A673 (cell line): ENCODE data around the gene AKAP3. TPM values are rescaled to one million over a fixed set of nuclear protein-coding genes. Genes with fewer than 3 reads are reported as not detected.

Experiments
- BruUV-seq: library from RNA; stranded (reverse); fragments of 400-500 nt; replicated peaks from 2 replicates; lab custom pipeline; 2021; lab: Mats Ljungman, UMichigan
- CTCF ChIA-PET: fragments of 300-600 bp; sonication (Branson Sonifier 250); formaldehyde crosslinking; loops from one replicate; lab custom pipeline; 2022; ENCODE audit warnings: antibody characterized with exemption; lab: Charles Lee
- POLR2A ChIA-PET: fragments of 300-600 bp; sonication (Branson Sonifier 250); formaldehyde crosslinking; loops from one replicate; lab custom pipeline; 2022; ENCODE audit warnings: antibody characterized with exemption; ENCODE audit not compliant: low non-redundant PET; lab: Charles Lee
- DNase-seq: peaks from one replicate; pipeline ENCODE4 v3.0.0-alpha.2; 2015; ENCODE audit warnings: low spot score
- H3K27ac ChIP-seq: fragments of 200-600 bp; sonication (generic); 2 replicates; pipeline ENCODE4 v1.5.1; 2016; ENCODE audit warnings: mixed run types, low read depth, mild to moderate bottlenecking, mixed read lengths, antibody characterized with exemption, low read length; ENCODE audit not compliant: poor library complexity, severe bottlenecking
- H3K27me3 ChIP-seq: fragments of 200-600 bp; sonication (generic); replicated peaks from 2 replicates; pipeline ENCODE4 v1.6.1; 2017; ENCODE audit warnings: mixed run types, low read depth, mild to moderate bottlenecking, mixed read lengths, antibody characterized with exemption, low read length; ENCODE audit not compliant: insufficient read depth, poor library complexity
- H3K36me3 ChIP-seq: fragments of 200-600 bp; sonication (generic); 2 replicates; pipeline ENCODE4 v1.6.1; 2016; ENCODE audit warnings: mixed run types, mild to moderate bottlenecking, mixed read lengths, antibody characterized with exemption, low read length; ENCODE audit not compliant: insufficient read depth, poor library complexity, severe bottlenecking
- H3K4me1 ChIP-seq: fragments of 200-600 bp; sonication (generic); 2 replicates; pipeline ENCODE4 v1.6.1; 2017; ENCODE audit warnings: mixed run types, mild to moderate bottlenecking, mixed read lengths, antibody characterized with exemption, low read length; ENCODE audit not compliant: insufficient read depth, poor library complexity, severe bottlenecking
- H3K4me3 ChIP-seq: fragments of 200-600 bp; sonication (generic); 2 replicates; pipeline ENCODE4 v1.5.1; 2016; ENCODE audit warnings: low read depth, mixed run types, mild to moderate bottlenecking, mixed read lengths, low read length; ENCODE audit not compliant: poor library complexity, severe bottlenecking
- H3K9me3 ChIP-seq: fragments of 200-600 bp; sonication (generic); 2 replicates; pipeline ENCODE4 v1.6.1; 2016; ENCODE audit warnings: mixed run types, low read depth, mild to moderate bottlenecking, mixed read lengths, antibody characterized with exemption, low read length; ENCODE audit not compliant: poor library complexity, severe bottlenecking
- CTCF ChIP-seq: fragments of 300-800, 200-600 bp; sonication (generic); conservative IDR thresholded peaks from 2 replicates; pipeline ENCODE4 v1.5.1; 2017; ENCODE audit warnings: low read depth, mild to moderate bottlenecking, antibody characterized with exemption, low read length, moderate library complexity, mixed read lengths
- EZH2 ChIP-seq: fragments of 200-600 bp; sonication (generic); IDR thresholded peaks from 2 replicates; pipeline ENCODE4 v1.6.1; 2017; ENCODE audit warnings: borderline replicate concordance, low read depth, mild to moderate bottlenecking, mixed read lengths, antibody characterized with exemption, low read length; ENCODE audit not compliant: poor library complexity, severe bottlenecking
- intact Hi-C: fragments of 100-400 bp; cut with micrococcal nuclease; formaldehyde crosslinking; loops from one replicate; pipeline ENCODE4 v1.10.0; 2022; ENCODE audit not compliant: unreplicated experiment
- total RNA-seq: library from RNA; stranded (reverse); gene quantifications from 2 replicates; pipeline ENCODE4 v1.2.3, GENCODE V29; 2021

The AKAP3 gene
- total RNA-seq, 1 experiment from 2014 or later, result 1.7 TPM

- H3K36me3 ChIP-seq, result no peaks in the 10 kb centered on the region
- CTCF ChIA-PET, result no interaction called here
- DNase-seq, result no peak
- no peak overlapping the region for H3K4me3 ChIP-seq
- POLR2A ChIA-PET, result no interaction called here
- TF ChIP-seq EZH2 (no peak), CTCF (no peak)
- H3K4me1 ChIP-seq, result peaks cover 6% of the 10 kb centered on the region
- BruUV-seq, result no TSS peak
- H3K27me3 ChIP-seq, result peaks cover 58% of the 10 kb centered on the region
- intact Hi-C loops, result no loop called here
- H3K9me3 ChIP-seq, result no peaks in the 10 kb centered on the region
- H3K27ac ChIP-seq, result no peak overlapping the region
Measured at GRCh38 chr12:4643747-4644146, 5.1 kb downstream of the AKAP3 start.

GRCh38 chr12:4630262-4630661, 18.6 kb downstream of the AKAP3 start:
- ChIA-PET POLR2A (no interaction called here), CTCF (no interaction called here)
- Histone ChIP-seq H3K4me3 (no peak overlapping the region), H3K9me3 (no peaks in the 10 kb centered on the region), H3K36me3 (no peaks in the 10 kb centered on the region), H3K27me3 (peaks cover 88% of the 10 kb centered on the region), H3K4me1 (no peaks in the 10 kb centered on the region), H3K27ac (no peak overlapping the region)
- TF ChIP-seq EZH2, result no peak
- TF ChIP-seq CTCF, result no peak
- no TSS peak for BruUV-seq
- no peak for DNase-seq
- intact Hi-C loops, result no loop called here

- Histone ChIP-seq H3K9me3 (no peaks in the 10 kb centered on the region), H3K36me3 (no peaks in the 10 kb centered on the region), H3K4me1 (no peaks in the 10 kb centered on the region), H3K27me3 (peaks cover 75% of the 10 kb centered on the region), H3K27ac (no peak overlapping the region), H3K4me3 (no peak overlapping the region)
- ChIA-PET CTCF (no interaction called here), POLR2A (no interaction called here)
- no peak for DNase-seq
- no TSS peak for BruUV-seq
- TF ChIP-seq EZH2 (no peak), CTCF (no peak)
- intact Hi-C loops, result no loop called here
Measured at GRCh38 chr12:4628406-4628805, 20.4 kb downstream of the AKAP3 start.
